Coronary artery (tissue), 2 donors: ENCODE results near the gene SMS.

Experiments
- DNase-seq: peaks from one replicate; pipeline ENCODE4 v3.0.0-alpha.2; 2017; ENCODE audit warnings: low spot score
- H3K27ac ChIP-seq, 2 donors: fragments of 200-600 bp; sonication (generic); one replicate each; pipeline ENCODE4 v1.5.1; 2016 to 2019
- H3K4me3 ChIP-seq: fragments of 200-600 bp; sonication (generic); 2 replicates; pipeline ENCODE4 v1.5.1; 2016; ENCODE audit warnings: mild to moderate bottlenecking, moderate library complexity
- TF ChIP-seq, protein P1 (sequence below): fragments of 200-600 bp; sonication (generic); IDR thresholded peaks from one replicate; pipeline ENCODE4 v1.5.1; 2019; ENCODE audit warnings: antibody characterized with exemption

The SMS gene

DNA sequence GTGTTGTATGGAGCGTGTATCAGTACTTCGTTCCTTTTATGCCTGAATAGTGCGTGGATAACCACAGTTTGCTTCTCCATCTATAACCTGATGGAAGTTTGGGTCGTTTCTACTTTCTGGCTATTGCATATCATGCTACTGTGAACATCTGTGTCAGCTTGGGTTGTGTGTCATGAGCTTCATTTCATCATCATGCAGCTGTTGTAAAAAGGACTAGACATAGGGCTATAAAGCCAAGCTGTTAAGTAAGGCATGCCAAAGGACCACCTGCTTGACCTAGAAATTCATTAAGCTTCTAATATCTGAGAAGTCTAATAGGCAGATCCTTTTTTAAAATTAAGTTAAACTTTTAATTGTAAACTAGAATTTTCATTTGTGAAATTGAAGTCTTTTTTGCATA is 18.4 kb downstream of the SMS start:
- Histone ChIP-seq H3K27ac (no peak overlapping the region), H3K4me3 (no peak overlapping the region)
- TF ChIP-seq, protein P1, sequence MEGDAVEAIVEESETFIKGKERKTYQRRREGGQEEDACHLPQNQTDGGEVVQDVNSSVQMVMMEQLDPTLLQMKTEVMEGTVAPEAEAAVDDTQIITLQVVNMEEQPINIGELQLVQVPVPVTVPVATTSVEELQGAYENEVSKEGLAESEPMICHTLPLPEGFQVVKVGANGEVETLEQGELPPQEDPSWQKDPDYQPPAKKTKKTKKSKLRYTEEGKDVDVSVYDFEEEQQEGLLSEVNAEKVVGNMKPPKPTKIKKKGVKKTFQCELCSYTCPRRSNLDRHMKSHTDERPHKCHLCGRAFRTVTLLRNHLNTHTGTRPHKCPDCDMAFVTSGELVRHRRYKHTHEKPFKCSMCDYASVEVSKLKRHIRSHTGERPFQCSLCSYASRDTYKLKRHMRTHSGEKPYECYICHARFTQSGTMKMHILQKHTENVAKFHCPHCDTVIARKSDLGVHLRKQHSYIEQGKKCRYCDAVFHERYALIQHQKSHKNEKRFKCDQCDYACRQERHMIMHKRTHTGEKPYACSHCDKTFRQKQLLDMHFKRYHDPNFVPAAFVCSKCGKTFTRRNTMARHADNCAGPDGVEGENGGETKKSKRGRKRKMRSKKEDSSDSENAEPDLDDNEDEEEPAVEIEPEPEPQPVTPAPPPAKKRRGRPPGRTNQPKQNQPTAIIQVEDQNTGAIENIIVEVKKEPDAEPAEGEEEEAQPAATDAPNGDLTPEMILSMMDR: no peak
- DNase-seq: no peak

DNA sequence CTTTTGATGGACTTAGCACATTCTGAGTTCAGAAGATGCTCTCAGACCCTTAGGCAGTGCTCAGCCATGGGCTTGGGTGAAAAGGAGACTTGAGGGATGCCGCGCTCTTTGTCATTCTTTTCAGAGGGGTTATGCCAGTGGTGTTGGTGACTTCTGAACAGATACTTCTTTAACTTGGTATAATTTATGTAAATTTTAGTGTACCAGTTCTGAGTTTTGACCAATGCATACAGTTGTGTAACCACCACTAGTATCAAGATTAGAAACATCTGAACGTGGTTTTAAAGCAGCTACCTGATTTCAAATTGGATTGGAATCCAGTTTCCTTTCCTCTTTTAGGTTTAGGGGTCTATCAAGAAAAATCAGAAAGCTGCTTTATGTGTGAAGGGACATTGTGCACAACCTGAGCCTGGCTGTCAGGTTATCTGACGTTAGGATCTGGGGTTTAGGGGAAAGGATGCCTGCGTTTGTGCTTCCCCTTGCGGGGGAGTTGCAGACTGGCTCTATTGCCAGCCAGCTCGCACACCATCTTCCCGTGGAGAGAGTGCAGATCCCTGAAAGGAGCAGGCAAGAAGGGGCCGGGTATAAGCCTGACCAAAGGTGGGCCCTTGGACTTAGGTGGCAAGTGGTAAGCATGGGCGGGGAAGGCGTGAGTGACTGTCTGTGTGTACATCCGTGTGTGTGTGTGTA is 19.0 kb downstream of the SMS start:
- no peak overlapping the region for H3K4me3 ChIP-seq
- no peak overlapping the region for H3K27ac ChIP-seq
- DNase-seq: no peak
- TF ChIP-seq, protein P1: no peak

DNA sequence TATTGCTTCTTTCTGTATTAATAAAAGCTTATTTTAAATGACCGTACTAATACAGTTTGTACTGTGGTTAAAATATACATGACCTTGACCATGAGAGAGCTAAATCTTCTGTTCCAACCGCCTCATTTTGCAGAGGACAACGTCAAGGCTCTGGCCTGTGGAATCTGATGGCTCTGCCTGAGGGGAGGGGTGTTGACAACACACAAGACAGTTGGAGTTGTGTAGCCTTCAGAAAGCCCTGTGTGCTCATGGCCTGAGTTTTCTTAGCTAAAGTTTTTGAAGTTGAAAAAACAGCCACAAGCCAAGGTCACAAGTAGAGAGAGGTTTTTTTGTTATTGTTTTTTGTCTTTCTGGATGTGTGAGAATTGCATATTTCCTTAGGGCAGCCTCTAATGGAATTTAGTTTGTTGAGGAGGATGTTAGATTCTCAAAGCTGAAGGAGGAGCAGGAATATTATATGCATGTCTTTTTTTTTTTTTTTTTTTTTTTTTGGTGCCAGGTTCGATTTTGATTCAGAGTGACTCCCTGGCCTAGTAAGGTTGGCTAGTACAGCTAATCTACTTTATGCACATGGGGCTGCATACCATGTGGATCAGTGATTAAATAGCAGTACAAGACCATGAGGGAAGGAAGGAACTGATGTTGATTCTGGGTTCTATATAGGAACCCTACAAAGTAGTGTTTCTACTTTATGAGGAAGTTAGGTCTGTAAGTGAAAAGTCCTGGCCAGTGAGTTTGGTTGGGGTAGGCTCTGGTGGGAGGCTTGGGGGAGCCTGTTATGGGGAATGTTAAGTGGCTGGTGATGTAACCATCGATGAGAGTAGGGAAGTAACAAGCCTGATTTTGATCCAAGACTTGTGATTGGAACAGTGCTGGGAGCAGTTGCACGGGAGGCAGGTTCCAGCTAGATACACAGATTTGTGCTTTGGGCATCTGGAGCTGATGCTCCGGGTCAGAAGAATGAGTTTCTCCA is 20.3 kb downstream of the SMS start:
- TF ChIP-seq, protein P1: no peak
- peak overlapping the region in 1 of 2 donors; percentile 16 for H3K27ac ChIP-seq
- H3K4me3 ChIP-seq: no peak overlapping the region
- DNase-seq: no peak

DNA sequence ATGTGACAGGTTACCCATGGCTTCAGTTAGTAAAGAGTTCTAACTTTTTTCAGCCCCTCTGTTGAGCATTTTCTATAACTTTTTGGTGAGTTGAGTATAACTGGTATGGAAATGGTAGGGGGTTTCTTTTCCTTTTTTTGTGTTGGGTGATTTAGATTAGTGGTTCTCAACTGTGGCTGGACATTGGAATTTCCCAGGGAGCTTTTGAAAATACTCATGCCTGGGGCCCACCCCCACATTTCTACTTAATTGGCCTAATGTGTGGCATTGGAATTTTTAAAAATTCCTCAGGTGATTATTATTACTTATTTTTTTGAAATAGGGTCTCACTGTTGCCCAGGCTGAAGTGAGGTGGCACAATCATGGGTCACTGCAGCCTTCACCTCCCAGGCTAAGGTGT is 21.9 kb downstream of the SMS start:
- no peak for DNase-seq
- no peak overlapping the region for H3K27ac ChIP-seq
- TF ChIP-seq, protein P1: no peak
- no peak overlapping the region for H3K4me3 ChIP-seq

DNA sequence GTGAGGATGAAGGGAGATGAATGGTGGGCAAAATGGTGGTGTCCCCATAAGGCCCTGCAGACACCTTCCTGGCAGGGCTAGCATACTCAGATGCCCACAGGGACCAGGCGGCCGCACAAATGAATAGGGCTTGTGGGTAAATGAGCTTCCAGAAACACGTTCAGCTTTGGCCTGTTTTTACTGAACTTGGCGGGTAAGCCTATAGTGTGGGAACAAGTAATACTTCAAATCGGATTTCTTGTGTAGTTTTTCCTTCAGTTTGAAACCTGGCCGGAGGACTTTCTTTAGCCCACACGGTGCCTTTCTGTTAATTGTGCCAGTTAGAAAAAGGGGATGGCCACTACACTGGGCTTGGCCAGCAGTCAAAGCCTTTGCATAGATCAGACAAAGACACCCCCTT is 22.8 kb downstream of the SMS start:
- Histone ChIP-seq H3K4me3 (peak overlapping the region; percentile 30), H3K27ac (peak overlapping the region in 1 of 2 donors; percentile 60)
- no peak for DNase-seq
- TF ChIP-seq, protein P1: no peak

DNA sequence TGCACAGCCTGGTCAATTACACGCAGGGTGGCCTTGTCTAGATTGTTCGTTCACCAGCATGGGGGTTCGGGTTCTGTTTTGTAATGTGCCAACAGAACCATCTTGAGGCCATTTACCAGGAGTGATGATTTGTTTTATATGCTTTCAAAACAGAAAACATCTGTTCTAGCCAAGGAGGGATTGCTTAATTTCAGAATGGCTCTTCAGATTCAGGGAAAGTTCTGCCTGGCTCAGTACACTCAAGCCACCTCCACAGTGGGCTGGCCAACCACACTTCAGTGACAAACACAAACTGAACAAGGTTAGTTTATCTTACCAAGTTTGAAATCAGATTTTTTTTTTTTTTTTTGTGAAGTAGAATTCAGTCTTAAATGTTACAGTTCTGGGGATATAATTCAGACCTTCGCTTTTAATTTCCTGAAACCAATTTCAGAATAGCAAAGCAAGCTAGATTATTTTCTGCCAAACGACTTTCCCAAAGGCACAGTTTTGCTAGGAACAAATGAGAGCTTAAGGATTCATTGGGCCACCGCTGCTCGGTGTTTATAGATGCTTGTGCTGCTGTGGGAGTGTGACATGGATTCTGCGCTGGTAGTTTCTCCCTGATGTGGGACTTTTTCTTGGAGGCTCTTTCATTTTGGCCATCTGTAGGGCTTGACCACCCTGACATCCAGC is 23.4 kb downstream of the SMS start:
- Histone ChIP-seq H3K27ac (peak overlapping the region in 1 of 2 donors; percentile 60), H3K4me3 (peak overlapping the region; percentile 30)
- TF ChIP-seq, protein P1: no peak
- no peak for DNase-seq
